Measurements from ENCODE around the gene ADCY5.

The ADCY5 gene

GRCh38 chr3:123338620-123339061 is 110.2 kb downstream of the ADCY5 start:
- no peak for FAIRE-seq

DNA sequence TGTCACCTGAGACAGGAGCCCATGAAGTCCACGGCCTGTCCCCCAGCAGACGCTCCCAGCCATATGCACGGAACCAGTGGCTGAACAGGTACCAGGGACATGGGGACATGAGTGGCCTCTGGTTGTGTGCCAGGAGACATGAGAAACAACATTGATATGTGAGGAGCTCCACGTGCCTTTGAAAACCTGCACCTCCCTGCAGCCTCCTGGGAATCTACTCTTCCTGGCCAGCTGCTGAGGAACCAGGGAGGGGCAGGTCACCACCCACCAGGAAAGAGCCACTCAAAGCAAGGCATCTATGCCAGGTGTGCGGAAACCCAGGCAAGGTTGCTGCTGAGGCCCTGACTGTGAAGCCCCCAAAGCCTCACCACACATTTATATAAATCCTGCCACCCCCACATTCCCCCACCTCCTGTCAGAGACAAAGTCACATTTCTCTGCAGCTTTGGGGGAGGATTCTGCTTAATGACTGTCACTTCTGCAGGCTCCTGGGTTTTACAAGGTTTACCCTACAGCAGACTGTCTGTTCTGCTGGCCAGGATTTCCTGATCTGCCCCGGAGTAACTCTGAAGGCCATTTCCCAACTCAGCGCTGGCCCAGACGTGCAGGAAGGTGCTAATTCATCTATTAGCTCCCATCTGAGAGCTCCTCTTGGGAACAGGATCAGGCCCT is 110.8 kb downstream of the ADCY5 start:
- FAIRE-seq = no peak

DNA sequence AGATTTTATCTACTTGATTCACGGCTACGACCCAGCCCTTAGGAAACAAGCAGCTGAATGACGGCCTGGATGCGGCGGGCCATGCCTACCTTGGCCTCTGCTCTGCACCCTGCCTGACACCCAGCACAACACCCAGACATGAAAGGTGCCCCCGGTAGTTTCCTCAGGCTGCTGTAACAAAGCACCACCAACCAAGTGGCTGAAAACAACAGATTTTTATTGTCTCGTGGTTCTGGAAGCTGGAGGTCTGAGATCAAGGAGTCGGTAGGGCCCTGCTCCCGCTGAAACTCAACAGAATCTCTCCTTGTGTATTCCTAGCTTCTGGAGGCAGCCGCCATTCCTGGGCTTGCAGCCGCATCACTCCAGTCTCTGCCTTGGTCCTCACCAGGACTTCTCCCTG is 111.7 kb downstream of the ADCY5 start:
- FAIRE-seq = no peak

GRCh38 chr3:123336441-123336851 is 112.4 kb downstream of the ADCY5 start:
- no peak for FAIRE-seq

DNA sequence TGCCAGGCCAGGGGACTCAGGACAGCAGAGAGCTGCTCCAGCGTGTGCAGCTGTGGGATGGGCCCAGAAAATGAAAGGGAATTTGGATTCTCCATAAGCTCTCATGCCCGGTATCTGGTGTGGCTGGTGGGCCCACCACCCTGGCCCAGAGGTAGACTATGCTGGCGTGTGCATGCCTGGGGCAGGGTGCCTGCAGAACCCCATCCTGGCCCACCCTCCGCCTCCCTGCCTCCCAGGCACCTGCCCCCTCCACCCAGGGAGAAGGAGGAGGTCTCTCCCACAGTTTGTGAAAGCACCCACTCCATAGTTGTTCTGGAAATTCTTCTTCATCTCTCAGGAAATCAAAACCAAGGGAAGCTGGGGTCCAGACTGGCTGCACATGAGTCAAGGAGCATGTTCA is 112.9 kb downstream of the ADCY5 start:
- no peak for FAIRE-seq

DNA sequence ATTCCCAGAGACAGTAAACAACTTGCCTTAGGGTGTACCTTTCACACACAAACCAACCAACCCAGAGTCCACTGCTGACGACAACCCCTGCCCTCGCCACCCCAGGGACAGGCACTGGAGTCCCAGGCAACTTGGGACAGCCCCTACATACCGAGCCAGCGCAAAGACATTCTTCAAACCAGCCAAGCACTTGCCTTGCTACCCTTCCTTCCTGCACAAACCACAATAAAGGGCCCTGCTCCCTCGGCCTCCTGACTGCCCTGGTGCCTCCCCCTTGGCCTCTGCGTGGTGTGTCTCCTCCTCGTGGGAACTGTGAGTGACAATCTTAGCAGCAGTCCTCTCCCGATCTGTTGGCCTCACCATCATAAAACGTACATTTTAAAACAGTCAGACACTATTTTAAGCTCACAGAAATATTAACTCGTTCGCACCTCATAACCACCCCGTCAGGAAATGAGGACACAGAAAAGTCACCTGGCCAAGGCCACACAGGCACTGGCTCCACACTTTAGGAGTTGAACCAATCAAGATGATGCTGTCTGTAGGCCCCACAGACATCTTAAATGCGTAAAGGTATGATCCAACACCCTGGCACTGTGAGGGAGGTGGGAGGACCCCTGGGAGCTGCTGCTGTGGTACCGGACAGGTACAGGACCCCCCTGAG is 113.8 kb downstream of the ADCY5 start:
- no peak for FAIRE-seq

GRCh38 chr3:123334056-123334455 is 114.8 kb downstream of the ADCY5 start:
- no peak for FAIRE-seq

DNA sequence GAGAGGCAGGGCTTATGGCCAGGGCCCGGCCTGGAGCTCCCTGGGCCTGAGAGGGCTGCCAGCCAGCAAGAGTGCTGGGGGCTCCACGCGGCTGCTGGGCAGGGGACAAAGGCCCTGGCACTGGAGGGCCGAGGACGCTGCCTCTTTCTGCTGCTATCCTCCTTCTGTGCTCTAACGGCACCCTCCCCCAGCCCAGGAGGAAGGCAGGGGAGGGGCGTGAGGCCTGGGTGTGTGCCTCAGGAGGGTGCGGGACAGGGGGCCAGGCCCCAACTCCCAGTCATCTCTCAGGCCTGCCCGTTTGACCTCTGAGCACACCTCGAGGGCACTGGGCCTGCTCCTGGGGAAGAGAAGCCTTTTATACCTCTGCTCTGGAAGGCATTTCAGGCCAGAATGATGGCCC is 115.5 kb downstream of the ADCY5 start:
- no peak for FAIRE-seq

DNA sequence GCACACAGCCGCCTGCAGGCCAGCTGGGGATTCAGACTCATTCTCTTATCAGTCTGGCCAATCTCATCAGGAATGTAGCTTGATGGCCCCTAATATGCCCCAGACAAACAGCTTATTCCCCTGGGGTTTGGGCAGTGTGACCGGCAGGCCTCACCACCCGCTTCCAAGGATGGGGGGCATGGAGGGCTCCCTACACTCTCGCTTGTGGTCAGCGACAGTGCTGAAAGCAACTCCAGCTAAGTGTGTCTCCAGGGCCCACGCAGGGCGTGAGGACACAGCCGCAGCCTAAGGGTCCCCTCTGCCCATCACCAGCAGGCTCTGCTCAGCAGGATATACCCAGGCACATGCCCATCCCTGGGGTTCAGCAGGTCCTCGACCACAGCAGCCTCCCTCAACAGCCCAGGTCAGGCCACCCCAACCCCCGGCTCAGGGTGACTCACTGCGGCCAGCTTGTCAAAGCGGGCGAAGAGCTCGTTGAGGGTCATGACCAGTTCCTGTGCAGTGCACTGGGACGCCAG is 116.7 kb downstream of the ADCY5 start:
- no peak for FAIRE-seq

- no peak for FAIRE-seq
These were observed 117.2 kb downstream of the ADCY5 start for GRCh38 chr3:123331651-123332050.

GRCh38 chr3:123331006-123331405 is 117.9 kb downstream of the ADCY5 start:
- FAIRE-seq = no peak

GRCh38 chr3:123330441-123330991 is 118.4 kb downstream of the ADCY5 start:
- no peak for FAIRE-seq

DNA sequence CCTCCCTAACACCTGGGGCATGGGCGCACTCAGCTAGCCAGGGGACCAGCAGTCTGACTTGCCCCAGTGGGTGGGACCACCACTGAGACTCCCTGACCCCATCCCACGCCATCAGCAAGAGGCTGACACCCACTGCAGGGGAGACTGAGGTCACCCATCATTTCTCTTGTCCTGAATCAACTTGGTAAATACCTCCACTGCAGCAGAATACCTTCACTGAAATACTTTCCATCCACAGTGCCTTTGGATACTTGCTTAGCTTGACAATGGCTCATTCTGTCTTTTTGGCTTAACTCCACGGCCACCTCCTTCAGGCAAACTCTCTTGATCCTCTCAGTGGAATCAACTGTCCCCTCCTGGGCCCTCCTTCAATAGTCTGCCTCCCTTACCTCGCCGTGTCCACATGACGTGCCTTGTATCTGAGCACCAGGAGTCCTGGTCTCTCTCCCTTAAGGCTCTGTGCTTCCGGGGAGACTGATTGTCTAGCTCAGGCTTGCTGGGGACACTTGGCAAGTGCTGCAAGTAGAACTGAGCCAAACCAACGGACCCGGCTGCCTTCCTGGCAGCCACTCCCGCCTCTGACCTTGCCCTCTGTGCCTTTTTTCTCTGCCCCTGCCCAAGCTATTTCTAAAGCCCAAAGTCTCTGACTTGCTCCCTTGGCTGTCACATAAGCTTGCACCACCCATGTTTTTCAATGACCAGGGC is 119.1 kb downstream of the ADCY5 start:
- no peak for FAIRE-seq

DNA sequence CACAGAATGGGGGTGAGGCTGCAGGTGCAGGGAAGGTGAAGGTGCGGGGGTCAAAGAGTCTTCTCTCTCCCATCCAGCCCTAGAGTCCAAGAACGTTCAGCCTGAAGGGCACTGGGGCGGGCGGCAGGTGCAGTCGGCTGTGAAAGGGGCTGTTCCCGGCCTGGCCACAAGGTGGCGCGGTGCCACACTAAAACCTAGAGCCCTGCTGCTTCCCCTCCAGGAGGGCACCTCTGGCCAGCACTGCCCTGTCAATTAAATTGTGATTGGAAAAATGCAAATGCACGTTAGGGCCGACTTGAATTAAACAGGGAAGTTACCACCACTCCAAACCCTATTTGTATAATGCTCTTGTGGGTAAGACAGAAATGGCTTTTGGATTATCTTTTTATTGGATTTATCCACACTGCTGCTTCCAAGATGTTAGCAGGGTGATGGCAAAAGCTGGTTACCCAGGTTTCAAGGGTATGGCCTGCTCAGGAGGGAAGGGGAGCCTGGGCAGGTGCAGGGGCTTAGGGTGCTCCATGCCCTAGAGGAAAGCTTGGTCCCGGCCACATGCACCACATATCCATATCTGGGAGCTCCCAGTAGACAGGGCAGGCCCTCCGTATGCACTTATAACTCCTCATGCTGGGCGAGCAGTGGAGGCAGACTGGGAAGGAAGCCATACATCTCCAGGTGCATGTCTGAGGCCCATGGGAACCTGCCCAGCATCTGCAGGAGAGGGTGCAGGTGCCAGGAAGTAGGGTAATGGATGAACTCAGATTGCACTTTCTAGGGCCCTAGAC is 119.8 kb downstream of the ADCY5 start:
- FAIRE-seq = no peak

- FAIRE-seq = no peak
These were observed 120.7 kb downstream of the ADCY5 start for GRCh38 chr3:123327956-123328850.

DNA sequence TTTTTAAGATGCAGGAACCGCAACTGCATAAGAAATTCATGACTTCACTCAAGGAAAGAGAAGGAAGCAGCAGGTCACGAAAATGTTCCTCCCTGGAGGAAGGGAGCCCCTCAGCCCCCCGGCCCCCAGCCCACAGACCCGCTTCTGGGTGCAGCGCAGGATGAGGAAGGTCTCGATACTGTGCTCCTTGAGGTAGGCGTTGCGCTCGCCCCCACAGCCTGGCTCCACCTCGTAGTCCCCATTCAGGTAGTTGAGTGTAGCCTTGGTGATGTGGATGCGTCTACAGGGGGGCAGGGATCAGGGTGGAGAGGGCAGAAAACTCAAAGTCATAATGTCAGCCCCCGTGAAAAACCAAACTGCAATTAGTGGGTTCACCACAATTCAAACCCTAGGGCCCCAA is 121.4 kb downstream of the ADCY5 start:
- FAIRE-seq = no peak

DNA sequence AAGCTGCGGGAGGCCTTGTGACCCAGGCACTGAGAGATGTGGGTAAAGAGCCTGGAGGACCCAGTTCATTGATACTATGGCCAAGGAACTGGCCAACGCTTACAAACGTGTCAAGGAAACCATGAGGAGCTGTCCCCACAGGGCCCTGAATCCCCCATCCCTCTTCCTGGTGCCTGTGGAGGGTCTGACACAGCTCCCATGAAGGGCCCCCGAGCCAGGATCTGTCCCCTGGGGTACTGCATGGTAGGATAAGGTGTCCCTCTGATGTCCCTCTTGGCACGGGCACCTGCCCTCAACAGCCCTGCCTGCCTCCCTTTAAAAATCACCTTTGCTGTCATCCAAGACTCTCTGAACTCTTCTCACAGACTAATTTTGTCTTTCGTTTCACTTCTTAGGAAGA is 122.4 kb downstream of the ADCY5 start:
- no peak for FAIRE-seq

DNA sequence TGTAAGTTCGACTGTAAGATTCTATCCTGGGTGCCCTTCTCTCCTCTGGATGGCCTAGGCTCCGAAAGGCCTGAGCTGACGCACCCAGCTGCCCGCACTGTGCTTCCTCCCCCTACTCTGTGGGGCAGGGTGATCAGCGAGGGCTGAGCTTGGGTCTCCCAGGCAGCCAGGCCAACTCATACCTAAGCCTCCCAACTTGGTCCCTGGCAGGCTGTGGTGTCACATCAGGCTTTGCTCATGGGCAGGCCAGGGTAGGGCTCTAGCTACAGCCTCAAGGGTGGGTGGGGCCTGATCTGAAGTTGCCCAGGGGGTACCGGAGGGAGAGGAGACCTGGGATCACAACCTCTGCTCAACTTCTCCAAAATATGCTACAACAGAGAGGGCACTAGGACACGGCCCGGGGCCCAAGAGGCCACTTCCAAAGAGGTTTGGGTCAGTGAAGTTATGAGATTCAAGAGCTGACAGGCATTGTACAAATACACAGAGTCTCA is 123.1 kb downstream of the ADCY5 start:
- no peak for FAIRE-seq

DNA sequence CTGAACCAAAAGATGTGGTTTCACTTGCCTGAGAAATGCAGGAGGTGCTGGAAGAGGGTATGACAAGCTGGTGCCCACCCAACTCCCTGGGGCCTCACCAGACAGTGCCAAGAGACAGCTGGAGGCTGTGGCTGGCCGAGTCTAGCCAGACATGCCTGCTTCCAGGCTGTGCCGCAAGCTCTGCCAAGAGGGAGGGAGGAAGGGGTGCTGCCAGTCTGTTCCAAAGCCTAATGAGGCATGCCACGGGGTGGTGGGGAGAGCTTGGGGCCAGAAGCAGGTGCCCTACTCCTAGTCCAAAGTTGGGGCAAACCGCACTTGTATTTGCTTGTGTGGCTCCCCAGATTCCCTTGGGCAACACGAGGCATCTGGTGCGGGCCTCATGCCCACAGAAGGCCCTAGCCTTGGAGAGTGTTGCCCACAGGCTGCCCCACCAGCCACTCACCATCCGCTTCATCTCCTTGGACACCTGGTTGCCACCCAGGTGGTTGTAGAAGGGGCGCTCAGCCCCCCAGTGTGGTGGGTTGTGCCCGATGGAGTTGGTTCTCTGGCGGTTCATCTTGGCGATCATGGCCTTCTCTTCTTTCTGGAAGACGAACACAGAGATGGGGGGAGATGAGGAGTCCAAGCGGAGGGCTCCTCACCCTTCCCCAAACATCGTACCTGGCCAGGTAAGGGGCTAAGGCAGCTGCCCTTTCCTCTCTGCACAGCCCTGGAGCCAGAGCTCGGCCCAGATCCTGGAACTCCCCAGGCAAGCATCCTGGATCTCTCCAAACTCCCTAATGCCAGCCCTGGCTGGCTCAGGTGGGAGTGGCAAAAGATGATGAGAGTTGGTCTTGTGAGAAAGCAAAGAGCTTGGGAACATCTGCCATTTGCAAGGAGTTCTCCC is 123.8 kb downstream of the ADCY5 start:
- no peak for FAIRE-seq

GRCh38 chr3:123323781-123324180 is 125.1 kb downstream of the ADCY5 start:
- FAIRE-seq = no peak

All from endometrium (tissue), 2 donors.